NCI-H526 (cell line): ENCODE measurements around the gene SLC16A2.
"Not testable (repeated sequence)": the region's sequence is repeated elsewhere in the genome, so short reads cannot be mapped to it uniquely, and the experiment has no call there.

Experiments used
- DNase-seq, 2 experiments: peaks; one replicate each; lab custom pipeline; 2025; lab: John Stamatoyannopoulos, UW

SLC16A2 gene

GRCh38 chrX:74446876-74447275 lies 25.6 kb downstream of the SLC16A2 start:
- no peak for DNase-seq

- no peak for DNase-seq
Observed at GRCh38 chrX:74448669-74449068, 27.4 kb downstream of the SLC16A2 start.

- no peak for DNase-seq
Observed at GRCh38 chrX:74449322-74449936, 28.1 kb downstream of the SLC16A2 start.

- no peak for DNase-seq
Observed at GRCh38 chrX:74449937-74450330, 28.6 kb downstream of the SLC16A2 start.

- DNase-seq: no peak
Observed at GRCh38 chrX:74450803-74451449, 29.6 kb downstream of the SLC16A2 start.

GRCh38 chrX:74451450-74452198 lies 30.3 kb downstream of the SLC16A2 start:
- DNase-seq: no peak

GRCh38 chrX:74452199-74452481 lies 30.8 kb downstream of the SLC16A2 start:
- no peak for DNase-seq

GRCh38 chrX:74453178-74453577 lies 31.9 kb downstream of the SLC16A2 start:
- no peak for DNase-seq

GRCh38 chrX:74454233-74454632 lies 32.9 kb downstream of the SLC16A2 start:
- DNase-seq: not testable (repeated sequence)

- DNase-seq: no peak
Observed at GRCh38 chrX:74458736-74459135, 37.4 kb downstream of the SLC16A2 start.

GRCh38 chrX:74461384-74461783 lies 40.1 kb downstream of the SLC16A2 start:
- no peak for DNase-seq

- DNase-seq: no peak
Observed at GRCh38 chrX:74464722-74465121, 43.4 kb downstream of the SLC16A2 start.

GRCh38 chrX:74465424-74465823 lies 44.1 kb downstream of the SLC16A2 start:
- DNase-seq: no peak

- DNase-seq: no peak
Observed at GRCh38 chrX:74467656-74468055, 46.4 kb downstream of the SLC16A2 start.

- not testable (repeated sequence) for DNase-seq
Observed at GRCh38 chrX:74473116-74473515, 51.8 kb downstream of the SLC16A2 start.

GRCh38 chrX:74490247-74490646 lies 69.0 kb downstream of the SLC16A2 start:
- DNase-seq: no peak

- peak in 1 of 2 experiments; percentile 6 for DNase-seq
Observed at GRCh38 chrX:74492720-74493201, 71.5 kb downstream of the SLC16A2 start.

- DNase-seq: no peak
Observed at GRCh38 chrX:74493806-74494205, 72.5 kb downstream of the SLC16A2 start.

GRCh38 chrX:74498924-74499323 lies 77.6 kb downstream of the SLC16A2 start:
- DNase-seq: no peak

- DNase-seq: no peak
Observed at GRCh38 chrX:74500067-74500466, 78.8 kb downstream of the SLC16A2 start.

- no peak for DNase-seq
Observed at GRCh38 chrX:74500555-74500954, 79.3 kb downstream of the SLC16A2 start.

- peak in 1 of 2 experiments; percentile 27 for DNase-seq
Observed at GRCh38 chrX:74505437-74505836, 84.1 kb downstream of the SLC16A2 start.
